Astrocyte of the spinal cord (primary cell): ENCODE measurements around the gene SLC13A5.

Source experiments
- DNase-seq: peaks from one replicate; pipeline ENCODE4 v3.0.0; 2011; ENCODE audit warnings: low read depth, low spot score
- H3K4me3 ChIP-seq: 2 replicates; pipeline ENCODE4 v1.5.1; 2011; ENCODE audit warnings: low read depth, mild to moderate bottlenecking, low read length, moderate library complexity
- CTCF ChIP-seq: IDR thresholded peaks from 2 replicates; pipeline ENCODE4 v1.5.1; 2012; ENCODE audit warnings: low read depth, mild to moderate bottlenecking, low read length, inconsistent platforms
- in situ Hi-C: cut with HindIII; loops from 2 replicates; pipeline ENCODE4 v1.10.0; 2017; ENCODE audit warnings: low sequenced_read_pairs

Gene SLC13A5

DNA sequence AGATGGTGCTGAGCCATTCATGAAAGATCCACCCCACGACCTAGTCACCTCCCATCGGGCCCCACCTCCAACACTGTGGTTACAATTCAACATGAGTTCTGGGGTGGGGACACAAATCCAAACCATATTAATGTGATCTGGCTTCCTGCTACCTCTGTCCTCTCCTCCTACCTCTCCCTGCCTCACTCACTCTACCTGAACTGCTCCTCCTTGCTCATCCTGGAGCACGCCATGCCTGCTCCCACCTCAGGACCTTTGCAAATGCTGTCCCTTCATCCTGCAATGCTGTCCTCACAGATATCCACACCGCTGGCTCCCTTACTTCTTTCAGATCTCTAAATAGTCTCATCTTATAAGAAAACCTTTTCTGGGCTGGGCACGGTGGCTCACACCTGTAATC lies 10.8 kb upstream of the SLC13A5 start:
- in situ Hi-C loops, result no loop called here

GRCh38 chr17:6721744-6722143 lies 8.6 kb upstream of the SLC13A5 start:
- TF ChIP-seq CTCF, result no peak
- no peak for DNase-seq
- in situ Hi-C loops, result no loop called here
- H3K4me3 ChIP-seq, result no peak overlapping the region

More for the DNA sequence above, 10.8 kb upstream of the SLC13A5 start:
- no peak for TF ChIP-seq CTCF
- no peak for DNase-seq
- no peak overlapping the region for H3K4me3 ChIP-seq

DNA sequence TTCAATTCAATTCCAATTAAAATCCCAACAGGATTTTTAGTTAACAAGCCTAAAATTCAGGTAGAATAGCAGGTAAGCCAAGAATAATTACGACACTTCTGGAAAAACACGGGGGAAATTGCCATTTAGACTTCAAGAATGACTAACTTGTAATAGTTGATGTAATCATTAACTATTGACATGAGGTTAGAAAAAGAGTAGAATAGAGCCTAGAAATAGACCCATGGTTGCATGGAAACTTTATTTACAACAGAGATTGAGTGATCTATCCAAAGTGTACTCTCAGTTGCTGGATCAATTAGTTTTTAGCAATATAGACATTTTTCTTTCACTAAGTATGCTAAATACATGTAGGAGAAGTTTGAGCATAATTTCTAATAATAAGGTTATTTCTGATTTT lies 3.6 kb upstream of the SLC13A5 start:
- no peak overlapping the region for H3K4me3 ChIP-seq
- TF ChIP-seq CTCF, result no peak
- DNase-seq, result no peak
- in situ Hi-C loops, result no loop called here

GRCh38 chr17:6714315-6714874 lies 1.2 kb upstream of the SLC13A5 start:
- in situ Hi-C loops, result no loop called here
- no peak overlapping the region for H3K4me3 ChIP-seq
- no peak for DNase-seq
- no peak for TF ChIP-seq CTCF

DNA sequence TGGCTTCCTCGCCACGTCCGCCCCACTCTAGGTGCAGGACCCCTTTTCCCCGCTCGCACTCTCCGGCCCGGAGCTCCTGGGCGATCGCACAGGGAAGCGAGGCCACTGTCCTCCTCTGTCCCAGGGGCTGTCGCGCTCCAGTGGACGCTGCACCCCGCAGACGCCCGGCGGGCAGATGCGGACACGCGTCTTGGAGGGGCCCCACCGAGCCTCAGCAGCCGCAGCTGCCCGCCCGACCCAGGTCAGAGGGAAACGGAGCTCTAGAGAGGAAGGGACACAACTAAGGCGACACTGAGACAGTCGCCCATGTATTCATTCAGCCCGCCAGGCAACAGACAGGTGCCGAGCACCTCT lies 726 bp upstream of the SLC13A5 start:
- in situ Hi-C loops, result no loop called here
- no peak for DNase-seq
- H3K4me3 ChIP-seq, result peak overlapping the region; percentile 15
- no peak for TF ChIP-seq CTCF

GRCh38 chr17:6712854-6713129 lies 377 bp downstream of the SLC13A5 start:
- DNase-seq, result no peak
- in situ Hi-C loops, result no loop called here
- TF ChIP-seq CTCF, result no peak
- no peak overlapping the region for H3K4me3 ChIP-seq
